Stimulated activated CD4-positive, alpha-beta T cell treated with anti-CD3 and anti-CD28 coated beads, Interleukin-1b, Interleukin-23, amount 100 ng/mL, for 48 hours (primary cell): ENCODE results near the gene SAP30.

ENCODE experiments used
- DNase-seq: peaks from one replicate; pipeline ENCODE4 v3.0.0-alpha.2; 2020

The SAP30 gene

DNA sequence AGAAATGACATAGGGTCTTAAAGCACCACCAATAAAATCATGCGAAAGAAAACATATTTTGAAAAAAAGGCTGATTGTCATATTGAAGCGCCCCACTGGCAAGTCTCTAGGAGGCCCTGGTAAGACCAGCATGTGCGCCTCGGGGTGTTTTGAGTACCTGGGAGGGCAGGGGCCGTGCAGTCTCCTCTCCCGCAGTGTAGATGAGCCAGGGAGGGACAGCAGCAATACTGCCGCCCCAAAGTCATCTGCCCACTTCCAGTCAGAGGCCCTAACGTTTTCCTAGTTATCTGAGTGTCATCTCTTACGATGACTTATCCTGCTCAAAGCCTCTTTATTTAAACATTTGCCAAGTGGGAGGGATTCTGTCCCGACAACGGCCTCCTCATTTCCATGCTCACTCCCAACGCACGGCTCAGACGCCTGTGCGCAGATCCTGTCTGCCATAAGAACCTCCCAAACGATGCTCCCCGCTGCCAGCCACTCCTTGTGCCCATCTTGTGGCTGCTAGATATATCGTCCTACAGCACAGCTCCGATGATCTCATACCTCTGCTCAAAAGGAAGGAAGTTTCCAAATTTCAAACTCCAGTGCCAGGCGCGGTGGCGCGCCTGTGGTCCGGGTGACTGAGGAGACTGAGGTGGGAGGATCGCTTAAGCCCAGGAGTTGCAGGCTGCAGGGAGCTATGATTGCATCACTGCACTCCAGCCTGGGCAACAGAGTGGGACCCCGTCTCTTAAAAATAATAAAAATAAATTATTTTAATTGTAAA lies 45.3 kb downstream of the SAP30 start:
- no peak for DNase-seq

DNA sequence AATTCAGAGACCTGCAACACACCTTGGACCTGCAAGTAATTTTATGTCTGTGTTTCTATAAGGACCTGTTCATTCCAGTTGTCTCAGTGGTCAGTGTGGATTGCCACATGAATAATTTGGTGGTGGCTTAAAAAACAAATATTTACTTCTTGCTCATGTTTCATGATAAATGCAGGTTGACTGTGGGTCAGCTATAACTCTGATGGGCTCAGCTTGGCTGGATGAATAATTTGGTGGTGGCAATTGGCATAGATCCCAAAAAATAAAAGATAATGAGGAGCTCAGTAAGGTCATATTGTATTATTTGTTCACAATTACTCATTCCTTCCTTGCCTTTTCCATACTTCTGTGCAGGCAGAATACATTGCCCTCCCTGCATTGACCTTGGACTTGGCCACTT lies 47.1 kb downstream of the SAP30 start:
- DNase-seq: no peak

DNA sequence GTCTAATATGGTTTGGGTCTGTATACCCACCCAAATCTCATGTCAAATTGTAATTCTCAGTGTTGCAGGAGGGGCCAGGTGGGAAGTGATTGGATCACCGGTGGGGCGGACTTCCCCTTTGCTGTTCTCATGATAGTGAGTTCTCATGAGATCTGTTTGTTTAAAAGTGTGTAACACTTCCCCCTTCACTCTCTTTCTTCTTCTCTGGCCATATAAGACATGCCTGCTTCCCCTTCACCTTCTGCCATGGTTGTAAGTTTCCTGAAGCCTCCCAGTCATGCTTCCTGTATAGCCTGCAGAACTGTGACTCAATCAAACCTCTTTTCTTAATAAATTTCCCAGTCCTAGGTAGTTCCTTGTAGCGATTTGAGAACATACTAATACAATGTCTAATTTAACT lies 47.9 kb downstream of the SAP30 start:
- no peak for DNase-seq

DNA sequence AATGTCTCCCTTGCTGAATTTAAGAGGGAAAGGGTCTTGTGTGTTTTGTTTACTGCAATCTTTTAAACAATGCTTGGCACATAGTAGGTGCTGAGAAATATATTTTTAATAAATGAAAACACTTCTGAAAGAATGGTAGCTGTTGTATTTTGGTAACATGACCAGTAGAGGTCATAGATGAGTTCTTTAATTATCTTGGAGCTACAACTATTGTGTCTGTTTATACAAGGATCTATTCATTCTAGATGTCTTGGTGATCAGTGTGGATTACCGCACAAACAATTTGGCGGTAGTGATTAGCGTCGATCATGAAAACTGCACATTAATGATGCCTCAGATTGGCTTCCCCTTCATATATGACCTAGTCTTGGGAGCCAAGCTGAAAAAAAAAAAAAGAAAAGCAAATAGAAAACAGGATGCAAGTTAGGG lies 49.6 kb downstream of the SAP30 start:
- DNase-seq: no peak

DNA sequence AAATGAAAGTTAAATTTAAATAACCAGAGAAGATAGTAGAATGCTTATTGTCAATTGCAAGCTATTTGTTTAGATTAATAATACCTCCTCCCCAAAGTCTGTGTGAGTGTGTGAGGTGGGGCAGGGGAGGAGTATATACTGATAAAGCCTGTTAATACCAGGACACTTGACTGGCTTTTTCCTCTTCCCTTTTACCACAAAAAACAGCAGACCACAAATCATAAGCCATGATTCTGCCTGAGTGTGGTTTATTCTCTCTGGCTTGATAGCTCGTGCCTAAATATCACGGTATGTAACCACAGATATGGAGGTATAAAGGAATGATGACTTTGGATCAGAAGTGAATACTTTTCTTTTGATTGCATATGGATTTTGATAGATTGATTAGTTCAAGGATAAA lies 50.0 kb downstream of the SAP30 start:
- no peak for DNase-seq

DNA sequence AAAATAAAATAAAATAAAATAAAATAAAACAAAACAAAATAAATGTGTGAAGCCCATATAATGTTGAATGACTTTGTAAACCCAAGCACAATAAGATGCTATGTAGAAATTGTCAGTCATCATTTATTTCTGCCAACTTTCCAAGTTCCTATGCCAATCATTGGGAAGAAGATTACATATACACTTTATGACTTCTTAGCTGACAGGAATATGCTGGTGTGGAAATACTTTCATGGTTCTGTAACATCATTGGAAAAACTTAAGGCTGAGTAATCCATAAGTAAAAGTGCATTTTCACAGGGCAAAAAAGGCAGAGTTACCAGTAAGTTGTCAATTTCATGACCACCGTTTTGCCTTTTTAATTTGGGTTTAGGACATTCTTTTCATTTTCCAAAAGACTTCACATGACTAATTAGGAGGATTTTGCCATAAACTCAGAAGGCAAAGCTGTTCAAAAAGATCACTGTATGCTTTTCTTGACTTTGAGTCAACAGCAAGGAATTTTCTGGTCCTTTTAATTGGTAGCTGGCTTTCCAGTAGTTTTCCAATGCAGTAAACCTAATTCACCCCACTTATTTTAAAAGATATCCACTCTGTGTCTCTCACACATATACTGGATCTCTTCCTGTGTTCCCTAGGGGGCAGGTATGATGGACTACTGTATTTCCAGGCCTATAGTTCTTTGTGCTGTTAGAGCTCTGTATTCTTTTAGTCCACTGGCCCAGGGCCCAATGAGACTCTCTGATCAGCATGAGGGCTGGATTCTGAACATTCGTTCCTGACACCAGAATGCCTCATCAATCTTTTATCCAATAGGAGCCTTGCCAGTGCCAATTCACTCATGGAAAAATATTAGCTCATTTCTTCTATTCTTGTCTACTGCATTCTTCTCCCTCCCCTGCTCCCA lies 54.4 kb downstream of the SAP30 start:
- no peak for DNase-seq

DNA sequence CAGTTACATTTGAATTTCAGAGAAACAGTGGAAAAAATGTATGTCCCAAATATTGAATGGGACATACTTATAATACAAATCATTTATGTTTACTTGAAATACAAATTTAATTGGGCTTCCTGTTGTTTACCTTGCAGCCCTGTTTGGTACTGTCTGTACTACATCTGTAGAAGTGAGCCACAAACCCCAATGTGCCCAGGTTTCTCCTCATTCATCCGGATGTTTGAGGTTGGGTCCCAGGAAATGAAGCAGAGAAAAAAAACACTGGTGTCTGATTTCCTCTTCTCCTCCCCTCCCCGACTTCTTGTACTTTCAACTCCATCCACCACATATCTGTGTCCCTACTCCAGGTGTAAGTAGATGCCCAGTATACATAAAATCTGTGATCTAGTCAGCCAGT lies 55.3 kb downstream of the SAP30 start:
- no peak for DNase-seq
